HT-29 (cell line): Measurements from ENCODE around the gene ARTN. TPM values are rescaled to one million over a fixed set of nuclear protein-coding genes. Genes with fewer than 3 reads are reported as not detected.

Experiments used
- DNase-seq: peaks from one replicate; pipeline ENCODE4 v3.0.0-alpha.2; 2015; ENCODE audit warnings: low spot score
- total RNA-seq: library from RNA; depleted of rRNA; stranded (reverse); fragments of >200 nt; shearing (Covaris generic); gene quantifications from 2 replicates; pipeline ENCODE4 v1.2.3, GENCODE V29; 2014

The ARTN gene
- total RNA-seq, 1 experiment from 2014 or later = not detected

GRCh38 chr1:43947061-43947873, 13.7 kb downstream of the ARTN start:
- DNase-seq = no peak

GRCh38 chr1:43947874-43948437, 14.4 kb downstream of the ARTN start:
- DNase-seq = no peak

GRCh38 chr1:43949678-43950077, 16.1 kb downstream of the ARTN start:
- no peak for DNase-seq

- no peak for DNase-seq
Measured at GRCh38 chr1:43951021-43951985, 17.7 kb downstream of the ARTN start.

GRCh38 chr1:43952731-43953346, 19.2 kb downstream of the ARTN start:
- DNase-seq = no peak

GRCh38 chr1:43953361-43953760, 19.8 kb downstream of the ARTN start:
- no peak for DNase-seq

- no peak for DNase-seq
Measured at GRCh38 chr1:43954036-43954435, 20.4 kb downstream of the ARTN start.

- no peak for DNase-seq
Measured at GRCh38 chr1:43956234-43956633, 22.6 kb downstream of the ARTN start.

GRCh38 chr1:43957407-43958040, 23.9 kb downstream of the ARTN start:
- no peak for DNase-seq

GRCh38 chr1:43958351-43959255, 25.0 kb downstream of the ARTN start:
- no peak for DNase-seq

- no peak for DNase-seq
Measured at GRCh38 chr1:43960798-43961197, 27.2 kb downstream of the ARTN start.

- no peak for DNase-seq
Measured at GRCh38 chr1:43961692-43962091, 28.1 kb downstream of the ARTN start.

GRCh38 chr1:43962324-43962723, 28.7 kb downstream of the ARTN start:
- DNase-seq = no peak

- DNase-seq = no peak
Measured at GRCh38 chr1:43963006-43963405, 29.4 kb downstream of the ARTN start.

- no peak for DNase-seq
Measured at GRCh38 chr1:43963890-43964289, 30.3 kb downstream of the ARTN start.

GRCh38 chr1:43965316-43965715, 31.7 kb downstream of the ARTN start:
- DNase-seq = no peak

GRCh38 chr1:43968348-43968948, 34.8 kb downstream of the ARTN start:
- DNase-seq = peak; percentile 55

GRCh38 chr1:43969416-43969745, 35.8 kb downstream of the ARTN start:
- no peak for DNase-seq

GRCh38 chr1:43969746-43970466, 36.3 kb downstream of the ARTN start, which contains the start of gene DPH2:
DPH2 (plus strand) TSS chr1:43970010; CDS start chr1:43970176, 166 bp downstream.
- DNase-seq = peak; percentile 97
